ENCODE results near the gene KRT86.

KRT86 gene

GRCh38 chr12:52246720-52247621 is 27.5 kb upstream of the KRT86 start:
- H3F3A ChIP-seq (ENCODE audit: insufficient read depth, low read length): no peaks in the 10 kb centered on the region
- no peaks in the 10 kb centered on the region for H3K36me3 ChIP-seq (ENCODE audit: insufficient read depth, low read length)
- H3K27ac ChIP-seq (ENCODE audit: low read depth, low read length, poor library complexity, severe bottlenecking): no peak overlapping the region
- no peaks in the 10 kb centered on the region for H3K9me2 ChIP-seq (ENCODE audit: low read depth, low read length)
- H3K9ac ChIP-seq (ENCODE audit: low read length): no peak overlapping the region
- no peaks in the 10 kb centered on the region for H4K20me1 ChIP-seq (ENCODE audit: insufficient read depth, low read length)
- H2AFZ ChIP-seq (ENCODE audit: low read length): no peak overlapping the region
- no peaks in the 10 kb centered on the region for H3K79me2 ChIP-seq (ENCODE audit: insufficient read depth, low read length)
- TF ChIP-seq CTCF (IDR thresholded peaks at IDR 0.05; ENCODE audit: low read length) (no peak), EZH2 (IDR thresholded peaks at IDR 0.05; ENCODE audit: borderline replicate concordance, low read length) (no peak)
- H3K27me3 ChIP-seq (ENCODE audit: insufficient read depth, low read length): no peaks in the 10 kb centered on the region
- H3K4me2 ChIP-seq (ENCODE audit: low read length): no peak overlapping the region
- H3K4me1 ChIP-seq (ENCODE audit: insufficient read depth, low read length, severe bottlenecking): no peaks in the 10 kb centered on the region
- H3K4me3 ChIP-seq (ENCODE audit: low read depth, low read length, poor library complexity, severe bottlenecking): no peak overlapping the region
- H3K9me3 ChIP-seq (ENCODE audit: low read length): no peaks in the 10 kb centered on the region

- Histone ChIP-seq H3K4me2 (ENCODE audit: low read length) (no peak overlapping the region), H3F3A (ENCODE audit: insufficient read depth, low read length) (no peaks in the 10 kb centered on the region), H3K4me3 (ENCODE audit: low read depth, low read length, poor library complexity, severe bottlenecking) (no peak overlapping the region), H3K27me3 (ENCODE audit: insufficient read depth, low read length) (no peaks in the 10 kb centered on the region), H3K9me3 (ENCODE audit: low read length) (no peaks in the 10 kb centered on the region), H3K79me2 (ENCODE audit: insufficient read depth, low read length) (no peaks in the 10 kb centered on the region), H3K36me3 (ENCODE audit: insufficient read depth, low read length) (no peaks in the 10 kb centered on the region), H4K20me1 (ENCODE audit: insufficient read depth, low read length) (no peaks in the 10 kb centered on the region), H3K27ac (ENCODE audit: low read depth, low read length, poor library complexity, severe bottlenecking) (no peak overlapping the region), H3K4me1 (ENCODE audit: insufficient read depth, low read length, severe bottlenecking) (no peaks in the 10 kb centered on the region), H3K9ac (ENCODE audit: low read length) (no peak overlapping the region), H2AFZ (ENCODE audit: low read length) (no peak overlapping the region), H3K9me2 (ENCODE audit: low read depth, low read length) (no peaks in the 10 kb centered on the region)
- TF ChIP-seq EZH2 (IDR thresholded peaks at IDR 0.05; ENCODE audit: borderline replicate concordance, low read length) (no peak), CTCF (IDR thresholded peaks at IDR 0.05; ENCODE audit: low read length) (no peak)
Measured at GRCh38 chr12:52247622-52248540, 26.6 kb upstream of the KRT86 start.

GRCh38 chr12:52248541-52249461 is 25.6 kb upstream of the KRT86 start:
- no peak overlapping the region for H3K4me2 ChIP-seq (ENCODE audit: low read length)
- no peaks in the 10 kb centered on the region for H3K4me1 ChIP-seq (ENCODE audit: insufficient read depth, low read length, severe bottlenecking)
- no peaks in the 10 kb centered on the region for H3F3A ChIP-seq (ENCODE audit: insufficient read depth, low read length)
- H4K20me1 ChIP-seq (ENCODE audit: insufficient read depth, low read length): no peaks in the 10 kb centered on the region
- no peaks in the 10 kb centered on the region for H3K27me3 ChIP-seq (ENCODE audit: insufficient read depth, low read length)
- no peaks in the 10 kb centered on the region for H3K36me3 ChIP-seq (ENCODE audit: insufficient read depth, low read length)
- H3K9ac ChIP-seq (ENCODE audit: low read length): no peak overlapping the region
- H3K9me2 ChIP-seq (ENCODE audit: low read depth, low read length): no peaks in the 10 kb centered on the region
- H3K27ac ChIP-seq (ENCODE audit: low read depth, low read length, poor library complexity, severe bottlenecking): no peak overlapping the region
- H2AFZ ChIP-seq (ENCODE audit: low read length): no peak overlapping the region
- H3K9me3 ChIP-seq (ENCODE audit: low read length): no peaks in the 10 kb centered on the region
- no peaks in the 10 kb centered on the region for H3K79me2 ChIP-seq (ENCODE audit: insufficient read depth, low read length)
- H3K4me3 ChIP-seq (ENCODE audit: low read depth, low read length, poor library complexity, severe bottlenecking): no peak overlapping the region
- TF ChIP-seq EZH2 (IDR thresholded peaks at IDR 0.05; ENCODE audit: borderline replicate concordance, low read length): no peak
- TF ChIP-seq CTCF (IDR thresholded peaks at IDR 0.05; ENCODE audit: low read length): no peak

Measured in OCI-LY1 (cell line).